WTC11 (cell line): ENCODE measurements around the gene FRMD4A. TPM values are rescaled to one million over a fixed set of nuclear protein-coding genes. Genes with fewer than 3 reads are reported as not detected.

ENCODE experiments used
- ATAC-seq: fragments of 200-7000 bp; cut with Tn5 transposase; 2 replicates; pipeline ENCODE4 v1.10.0; 2021; ENCODE audit warnings: mild to moderate bottlenecking, moderate library complexity
- CTCF ChIA-PET: fragments of 300-600 bp; sonication (Branson Sonifier 250); formaldehyde crosslinking; loops from one replicate; lab custom pipeline; 2021; ENCODE audit warnings: antibody characterized with exemption; lab: Charles Lee
- POLR2A ChIA-PET: fragments of 350-600 bp; sonication (Branson Sonifier 250); formaldehyde crosslinking; loops from one replicate; lab custom pipeline; 2021; ENCODE audit warnings: antibody characterized with exemption; lab: Charles Lee
- DNase-seq: peaks from one replicate; pipeline ENCODE4 v3.0.0; 2021; ENCODE audit warnings: low spot score
- H3K27ac Mint-ChIP-seq: 2 replicates; pipeline ENCODE4 v1.8.0; 2021; ENCODE audit warnings: mixed read lengths
- H3K27me3 Mint-ChIP-seq: 2 replicates; pipeline ENCODE4 v1.8.0; 2021; ENCODE audit warnings: low read depth, mild to moderate bottlenecking, moderate library complexity, mixed read lengths
- H3K36me3 Mint-ChIP-seq: 2 replicates; pipeline ENCODE4 v1.8.0; 2021; ENCODE audit warnings: mixed read lengths
- H3K4me1 Mint-ChIP-seq: 2 replicates; pipeline ENCODE4 v1.8.0; 2022; ENCODE audit warnings: mixed read lengths
- H3K4me3 Mint-ChIP-seq: 2 replicates; pipeline ENCODE4 v1.8.0; 2021; ENCODE audit warnings: mild to moderate bottlenecking, moderate library complexity, mixed read lengths
- H3K9me3 Mint-ChIP-seq: 2 replicates; pipeline ENCODE4 v1.8.0; 2021; ENCODE audit warnings: mixed read lengths
- ATF6 ChIP-seq: sonication (generic); formaldehyde crosslinking; IDR thresholded peaks from 2 replicates; pipeline ENCODE4 v1.8.1; 2023; ENCODE audit warnings: mild to moderate bottlenecking, missing genetic modification reagents
- E2F1 ChIP-seq: sonication (generic); formaldehyde crosslinking; IDR thresholded peaks from 2 replicates; pipeline ENCODE4 v1.8.0; 2022; ENCODE audit warnings: mild to moderate bottlenecking, missing genetic modification reagents
- EMX1 ChIP-seq: fragments of 250-450 bp; sonication (Bioruptor Pico); IDR thresholded peaks from 2 replicates; pipeline ENCODE4 v1.8.0; 2021; ENCODE audit warnings: mild to moderate bottlenecking
- FOXJ3 ChIP-seq: sonication (generic); formaldehyde crosslinking; IDR thresholded peaks from 2 replicates; pipeline ENCODE4 v1.9.0; 2021; ENCODE audit warnings: missing genetic modification reagents, mild to moderate bottlenecking, borderline replicate concordance
- HMGXB4 ChIP-seq: sonication (generic); formaldehyde crosslinking; IDR thresholded peaks from 2 replicates; pipeline ENCODE4 v1.8.1; 2023; ENCODE audit warnings: mild to moderate bottlenecking, moderate library complexity, missing genetic modification reagents
- IRF2 ChIP-seq: sonication (generic); formaldehyde crosslinking; IDR thresholded peaks from 2 replicates; pipeline ENCODE4 v1.8.0; 2022; ENCODE audit warnings: low read depth, missing genetic modification reagents, borderline replicate concordance
- NFE2L1 ChIP-seq: sonication (generic); formaldehyde crosslinking; IDR thresholded peaks from 2 replicates; pipeline ENCODE4 v1.8.1; 2023; ENCODE audit warnings: missing genetic modification reagents
- PRDM15 ChIP-seq: sonication (generic); formaldehyde crosslinking; IDR thresholded peaks from 2 replicates; pipeline ENCODE4 v1.8.0; 2022; ENCODE audit warnings: missing genetic modification reagents
- SOX15 ChIP-seq: fragments of 250-450 bp; sonication (Bioruptor Pico); IDR thresholded peaks from 2 replicates; pipeline ENCODE4 v1.9.0; 2021; ENCODE audit warnings: mild to moderate bottlenecking
- ZNF317 ChIP-seq: sonication (generic); formaldehyde crosslinking; IDR thresholded peaks from 2 replicates; pipeline ENCODE4 v1.8.1; 2023; ENCODE audit warnings: low read depth, mild to moderate bottlenecking, moderate library complexity, missing genetic modification reagents, borderline replicate concordance
- ZNF423 ChIP-seq: fragments of 250-450 bp; sonication (Bioruptor Pico); IDR thresholded peaks from 2 replicates; pipeline ENCODE4 v2.1.2; 2022; ENCODE audit warnings: mild to moderate bottlenecking, moderate library complexity
- total RNA-seq: library from RNA; stranded (reverse); gene quantifications from 3 replicates; pipeline ENCODE4 v1.2.3, GENCODE V29; 2021
- TF ChIP-seq, protein P1 (sequence below): sonication (generic); formaldehyde crosslinking; IDR thresholded peaks from 2 replicates; pipeline ENCODE4 v1.8.1; 2023; ENCODE audit warnings: mild to moderate bottlenecking, missing genetic modification reagents, borderline replicate concordance
- TF ChIP-seq, protein P2 (sequence below): sonication (generic); formaldehyde crosslinking; IDR thresholded peaks from 2 replicates; pipeline ENCODE4 v1.8.1; 2022; ENCODE audit warnings: low read depth, mild to moderate bottlenecking, moderate library complexity, missing genetic modification reagents, borderline replicate concordance
- TF ChIP-seq, protein P3 (sequence below): sonication (generic); formaldehyde crosslinking; IDR thresholded peaks from 2 replicates; pipeline ENCODE4 v1.8.0; 2023; ENCODE audit warnings: missing genetic modification reagents

FRMD4A gene
- total RNA-seq, 1 experiment from 2014 or later, result 35.5 TPM

DNA sequence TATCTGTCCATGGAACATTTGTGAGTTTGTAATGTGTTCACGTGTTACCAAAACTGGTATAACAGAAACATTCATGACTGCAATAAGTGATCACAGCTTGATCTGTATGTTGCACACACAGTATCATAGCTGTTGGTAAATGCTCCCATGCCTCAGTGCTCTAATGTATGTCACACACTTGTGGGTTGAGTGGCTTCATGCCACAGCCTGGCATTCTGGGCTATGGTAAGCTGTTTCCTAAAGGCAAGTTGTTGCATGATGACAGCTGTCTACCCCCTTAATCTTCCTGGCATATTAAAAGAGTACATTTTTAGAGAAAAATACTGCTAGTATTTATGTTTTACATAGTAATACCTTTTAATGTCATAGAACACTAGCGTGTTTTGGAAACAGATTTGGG is 708.8 kb downstream of the FRMD4A start (continued):
- TF ChIP-seq EMX1 (CRISPR knock-in tag), result no peak
- TF ChIP-seq ATF6 (CRISPR knock-in tag), result no peak
- TF ChIP-seq, protein P1, sequence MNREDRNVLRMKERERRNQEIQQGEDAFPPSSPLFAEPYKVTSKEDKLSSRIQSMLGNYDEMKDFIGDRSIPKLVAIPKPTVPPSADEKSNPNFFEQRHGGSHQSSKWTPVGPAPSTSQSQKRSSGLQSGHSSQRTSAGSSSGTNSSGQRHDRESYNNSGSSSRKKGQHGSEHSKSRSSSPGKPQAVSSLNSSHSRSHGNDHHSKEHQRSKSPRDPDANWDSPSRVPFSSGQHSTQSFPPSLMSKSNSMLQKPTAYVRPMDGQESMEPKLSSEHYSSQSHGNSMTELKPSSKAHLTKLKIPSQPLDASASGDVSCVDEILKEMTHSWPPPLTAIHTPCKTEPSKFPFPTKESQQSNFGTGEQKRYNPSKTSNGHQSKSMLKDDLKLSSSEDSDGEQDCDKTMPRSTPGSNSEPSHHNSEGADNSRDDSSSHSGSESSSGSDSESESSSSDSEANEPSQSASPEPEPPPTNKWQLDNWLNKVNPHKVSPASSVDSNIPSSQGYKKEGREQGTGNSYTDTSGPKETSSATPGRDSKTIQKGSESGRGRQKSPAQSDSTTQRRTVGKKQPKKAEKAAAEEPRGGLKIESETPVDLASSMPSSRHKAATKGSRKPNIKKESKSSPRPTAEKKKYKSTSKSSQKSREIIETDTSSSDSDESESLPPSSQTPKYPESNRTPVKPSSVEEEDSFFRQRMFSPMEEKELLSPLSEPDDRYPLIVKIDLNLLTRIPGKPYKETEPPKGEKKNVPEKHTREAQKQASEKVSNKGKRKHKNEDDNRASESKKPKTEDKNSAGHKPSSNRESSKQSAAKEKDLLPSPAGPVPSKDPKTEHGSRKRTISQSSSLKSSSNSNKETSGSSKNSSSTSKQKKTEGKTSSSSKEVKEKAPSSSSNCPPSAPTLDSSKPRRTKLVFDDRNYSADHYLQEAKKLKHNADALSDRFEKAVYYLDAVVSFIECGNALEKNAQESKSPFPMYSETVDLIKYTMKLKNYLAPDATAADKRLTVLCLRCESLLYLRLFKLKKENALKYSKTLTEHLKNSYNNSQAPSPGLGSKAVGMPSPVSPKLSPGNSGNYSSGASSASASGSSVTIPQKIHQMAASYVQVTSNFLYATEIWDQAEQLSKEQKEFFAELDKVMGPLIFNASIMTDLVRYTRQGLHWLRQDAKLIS, result no peak
- no peak for TF ChIP-seq ZNF423 (CRISPR knock-in tag)
- TF ChIP-seq IRF2 (CRISPR knock-in tag), result no peak
- TF ChIP-seq PRDM15 (CRISPR knock-in tag), result no peak
- no peak for TF ChIP-seq FOXJ3 (CRISPR knock-in tag)

DNA sequence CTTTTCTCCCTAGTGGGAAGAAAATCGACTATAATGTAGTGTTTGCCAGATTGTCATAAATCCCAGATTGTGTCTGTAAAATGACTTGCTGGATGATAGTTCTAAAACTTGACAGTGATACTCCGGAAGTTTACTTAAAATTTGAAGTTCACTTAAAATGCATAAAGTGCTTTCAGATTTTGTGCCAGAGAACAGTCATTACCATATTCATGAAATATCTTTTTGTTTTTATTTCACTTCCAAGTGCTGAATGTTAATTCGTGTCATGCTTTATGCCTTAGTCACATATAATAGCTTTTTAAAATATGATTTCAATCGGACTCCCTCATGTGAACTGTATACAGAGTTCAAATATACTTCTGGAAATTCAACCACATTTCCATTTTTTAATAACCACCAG is 713.6 kb downstream of the FRMD4A start:
- DNase-seq, result no peak
- Mint-ChIP-seq H3K4me1 (peaks cover 28% of the 10 kb centered on the region), H3K9me3 (no peaks in the 10 kb centered on the region), H3K27me3 (no peaks in the 10 kb centered on the region), H3K27ac (no peak overlapping the region), H3K36me3 (peaks cover 17% of the 10 kb centered on the region), H3K4me3 (no peak overlapping the region)
- ChIA-PET CTCF (no interaction called here), POLR2A (no interaction called here)
- ATAC-seq, result no peak
- TF ChIP-seq HMGXB4, result no peak
- TF ChIP-seq SOX15, result no peak
- no peak for TF ChIP-seq ZNF317 (CRISPR knock-in tag)
- TF ChIP-seq, protein P2, sequence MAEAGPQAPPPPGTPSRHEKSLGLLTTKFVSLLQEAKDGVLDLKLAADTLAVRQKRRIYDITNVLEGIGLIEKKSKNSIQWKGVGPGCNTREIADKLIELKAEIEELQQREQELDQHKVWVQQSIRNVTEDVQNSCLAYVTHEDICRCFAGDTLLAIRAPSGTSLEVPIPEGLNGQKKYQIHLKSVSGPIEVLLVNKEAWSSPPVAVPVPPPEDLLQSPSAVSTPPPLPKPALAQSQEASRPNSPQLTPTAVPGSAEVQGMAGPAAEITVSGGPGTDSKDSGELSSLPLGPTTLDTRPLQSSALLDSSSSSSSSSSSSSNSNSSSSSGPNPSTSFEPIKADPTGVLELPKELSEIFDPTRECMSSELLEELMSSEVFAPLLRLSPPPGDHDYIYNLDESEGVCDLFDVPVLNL (CRISPR knock-in tag), result no peak
- TF ChIP-seq E2F1 (CRISPR knock-in tag), result no peak
- no peak for TF ChIP-seq ATF6 (CRISPR knock-in tag)
- TF ChIP-seq PRDM15 (CRISPR knock-in tag), result no peak
- TF ChIP-seq NFE2L1, result no peak
- TF ChIP-seq, protein P3, sequence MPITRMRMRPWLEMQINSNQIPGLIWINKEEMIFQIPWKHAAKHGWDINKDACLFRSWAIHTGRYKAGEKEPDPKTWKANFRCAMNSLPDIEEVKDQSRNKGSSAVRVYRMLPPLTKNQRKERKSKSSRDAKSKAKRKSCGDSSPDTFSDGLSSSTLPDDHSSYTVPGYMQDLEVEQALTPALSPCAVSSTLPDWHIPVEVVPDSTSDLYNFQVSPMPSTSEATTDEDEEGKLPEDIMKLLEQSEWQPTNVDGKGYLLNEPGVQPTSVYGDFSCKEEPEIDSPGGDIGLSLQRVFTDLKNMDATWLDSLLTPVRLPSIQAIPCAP, result no peak
